ENCODE data around the gene ENAH.
"Not testable (repeated sequence)": the region's sequence is repeated elsewhere in the genome, so short reads cannot be mapped to it uniquely, and the experiment has no call there.

ENAH gene

DNA sequence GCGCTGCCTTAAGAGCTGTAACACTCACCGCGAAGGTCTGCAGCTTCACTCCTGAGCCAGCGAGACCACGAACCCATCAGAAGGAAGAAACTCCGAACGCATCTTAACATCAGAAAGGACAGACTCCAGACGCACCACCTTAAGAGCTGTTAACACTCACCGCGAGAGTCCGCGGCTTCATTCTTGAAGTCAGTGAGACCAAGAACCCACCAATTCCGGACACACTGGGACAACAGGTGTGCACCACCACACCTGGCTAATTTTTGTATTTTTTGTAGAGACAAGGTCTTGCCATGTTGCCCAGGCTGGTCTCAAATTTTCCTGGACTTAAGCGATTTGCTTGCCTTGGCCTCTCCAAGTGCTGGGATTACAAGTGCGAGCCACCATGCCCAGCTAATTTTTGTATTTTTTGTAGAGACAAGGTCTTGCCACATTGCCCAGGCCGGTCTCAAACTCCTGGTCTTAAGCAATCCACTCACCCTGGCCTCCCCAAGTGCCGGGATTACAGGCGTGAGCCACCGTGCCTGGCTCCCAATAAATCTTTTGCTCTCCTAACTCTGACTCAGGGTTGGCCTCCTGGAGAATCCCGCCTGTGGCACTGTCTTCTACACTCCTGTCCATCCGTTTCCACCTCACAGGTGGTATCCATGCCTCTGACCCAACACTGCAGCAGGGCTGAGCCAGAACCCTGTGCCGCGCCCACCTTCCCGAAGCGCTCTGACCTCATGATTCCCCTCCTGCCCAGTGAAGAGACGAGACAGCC, 179.1 kb downstream of the ENAH start:
- DNase-seq: peak; percentile 31
- not testable (repeated sequence) for H3K36me3 Mint-ChIP-seq (ENCODE audit: low read depth); H3K9me3 Mint-ChIP-seq; H3K4me3 Mint-ChIP-seq; H3K27me3 Mint-ChIP-seq
- H3K27ac Mint-ChIP-seq: peak overlapping the region; percentile 30
- H3K4me1 Mint-ChIP-seq (ENCODE audit: low read depth): peaks cover 47% of the 10 kb centered on the region

DNA sequence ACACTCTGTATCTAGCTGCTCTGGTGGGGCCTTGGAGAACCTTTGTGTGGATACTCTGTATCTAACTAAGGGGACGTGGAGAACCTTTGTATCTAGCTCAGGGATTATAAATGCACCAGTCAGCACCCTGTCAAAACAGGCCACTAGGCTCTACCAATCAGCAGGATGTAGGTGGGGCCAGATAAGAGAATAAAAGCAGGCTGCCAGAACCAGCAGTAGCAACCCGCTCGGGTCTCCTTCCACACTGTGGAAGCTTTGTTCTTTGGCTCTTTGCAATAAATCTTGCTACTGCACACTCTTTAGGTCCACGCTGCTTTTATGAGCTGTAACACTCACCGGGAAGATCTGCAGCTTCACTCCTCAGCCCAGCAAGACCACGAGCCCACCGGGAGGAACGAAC, 179.7 kb downstream of the ENAH start:
- H3K9me3 Mint-ChIP-seq; H3K27me3 Mint-ChIP-seq; H3K36me3 Mint-ChIP-seq (ENCODE audit: low read depth); H3K4me3 Mint-ChIP-seq: not testable (repeated sequence)
- Mint-ChIP-seq H3K4me1 (ENCODE audit: low read depth) (peaks cover 52% of the 10 kb centered on the region), H3K27ac (peak overlapping the region; percentile 30)
- peak; percentile 31 for DNase-seq

DNA sequence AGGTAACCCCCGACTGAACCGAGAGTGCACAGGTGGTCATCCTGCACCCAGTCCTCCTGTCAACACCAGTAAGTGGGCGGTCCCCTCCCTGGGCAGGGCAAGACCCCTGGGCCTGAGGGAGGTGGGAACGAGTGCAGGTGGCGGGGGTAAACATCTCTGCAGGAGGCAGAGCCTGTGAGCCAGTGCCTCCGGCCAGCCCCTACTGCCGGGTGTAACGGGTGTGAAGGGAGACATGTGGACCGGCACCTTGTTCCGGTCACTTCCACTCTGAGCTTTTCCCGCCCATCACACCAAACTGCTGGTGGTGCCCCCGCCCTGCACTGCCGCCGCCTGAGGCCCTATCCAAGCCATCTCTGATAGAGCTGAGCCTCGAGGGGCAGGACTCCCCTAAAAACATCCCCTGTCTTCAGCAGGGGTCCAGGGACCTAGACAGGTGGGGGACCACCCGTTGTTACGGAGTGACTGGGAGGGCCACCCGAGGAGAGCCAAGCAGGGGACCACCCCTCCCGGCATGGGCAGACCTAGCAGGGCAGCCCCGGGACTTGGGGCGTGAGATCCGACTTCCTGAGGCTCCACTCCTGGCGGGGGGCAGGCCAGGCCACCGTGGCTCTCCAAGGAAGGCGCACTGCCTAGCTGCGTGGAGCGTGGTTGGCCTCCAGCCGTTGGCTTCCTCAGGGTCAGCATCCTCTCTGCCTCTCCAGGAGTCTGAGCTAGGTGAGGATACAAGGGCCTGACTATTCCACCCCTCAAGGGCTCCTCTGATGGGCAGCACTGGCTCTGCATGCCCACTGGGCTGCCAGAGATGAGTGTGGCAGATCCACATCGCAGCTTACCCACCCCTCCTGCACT, 181.2 kb downstream of the ENAH start:
- Mint-ChIP-seq H3K4me3 (no peak overlapping the region), H3K36me3 (ENCODE audit: low read depth) (peaks cover 3% of the 10 kb centered on the region), H3K9me3 (no peaks in the 10 kb centered on the region), H3K27me3 (no peaks in the 10 kb centered on the region), H3K27ac (no peak overlapping the region), H3K4me1 (ENCODE audit: low read depth) (peaks cover 46% of the 10 kb centered on the region)
- no peak for DNase-seq

DNA sequence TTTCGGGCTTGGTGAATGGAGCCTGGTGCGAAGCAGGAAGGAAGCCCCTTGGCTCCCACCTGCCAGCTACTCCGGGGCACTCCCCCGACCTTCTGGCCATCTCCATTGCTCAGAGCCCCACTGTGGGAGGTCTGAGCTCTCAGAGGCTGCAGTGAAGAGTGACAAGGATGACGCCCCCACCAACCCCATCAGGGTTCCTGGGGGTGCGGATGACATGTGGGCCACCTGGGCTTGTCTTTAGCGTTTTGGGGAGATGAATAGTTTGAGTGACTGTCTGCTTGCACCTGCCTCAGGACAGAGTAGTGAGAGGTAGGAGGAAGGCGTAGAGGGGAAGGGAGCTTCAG, 181.8 kb downstream of the ENAH start:
- Mint-ChIP-seq H3K9me3 (no peaks in the 10 kb centered on the region), H3K27ac (no peak overlapping the region), H3K4me1 (ENCODE audit: low read depth) (peaks cover 45% of the 10 kb centered on the region), H3K4me3 (no peak overlapping the region), H3K36me3 (ENCODE audit: low read depth) (peaks cover 3% of the 10 kb centered on the region), H3K27me3 (no peaks in the 10 kb centered on the region)
- DNase-seq: no peak

DNA sequence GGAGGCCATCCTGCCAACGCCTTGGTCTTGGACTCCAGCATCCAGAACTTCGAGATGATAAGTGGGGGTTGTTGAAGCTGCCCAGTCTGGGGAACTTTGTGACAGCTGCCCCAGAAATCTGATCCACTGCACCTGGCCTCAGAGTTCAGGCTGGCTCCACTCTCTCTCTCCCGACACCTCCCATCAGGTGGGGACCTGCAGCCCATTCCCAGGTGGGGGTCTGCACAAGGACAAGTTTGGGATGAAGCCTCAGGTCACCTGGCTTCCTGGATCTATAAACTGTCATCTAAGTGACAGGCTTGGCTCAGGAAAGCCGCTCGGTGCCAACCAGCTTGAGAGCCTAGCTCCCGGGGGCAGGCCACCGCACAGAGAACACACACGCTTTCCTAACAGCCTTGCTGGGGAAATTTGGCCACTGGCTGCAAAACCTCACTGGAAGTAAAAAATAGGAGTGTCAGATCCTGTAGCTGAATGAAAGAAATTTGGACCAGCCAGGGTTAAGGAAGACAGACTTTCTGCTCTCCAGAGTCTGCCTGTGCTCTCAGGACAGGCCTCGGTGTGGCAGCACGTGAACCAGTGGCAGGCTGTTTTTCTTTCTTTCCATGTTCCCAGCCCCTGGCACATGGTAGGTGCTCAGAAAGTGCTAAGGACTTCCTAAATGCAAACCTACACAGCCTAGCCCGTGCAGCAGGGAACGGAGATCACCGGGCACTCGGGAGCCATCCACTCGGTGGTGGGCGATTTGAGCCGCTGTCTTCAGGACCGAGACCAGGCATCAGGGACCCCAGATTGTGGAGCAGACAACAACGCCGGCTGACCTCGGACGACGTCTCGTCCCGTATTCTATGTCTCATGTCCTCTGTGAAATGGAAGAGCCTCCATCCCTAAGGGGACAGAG, 182.5 kb downstream of the ENAH start:
- H3K4me1 Mint-ChIP-seq (ENCODE audit: low read depth): peaks cover 46% of the 10 kb centered on the region
- no peak overlapping the region for H3K4me3 Mint-ChIP-seq

DNA sequence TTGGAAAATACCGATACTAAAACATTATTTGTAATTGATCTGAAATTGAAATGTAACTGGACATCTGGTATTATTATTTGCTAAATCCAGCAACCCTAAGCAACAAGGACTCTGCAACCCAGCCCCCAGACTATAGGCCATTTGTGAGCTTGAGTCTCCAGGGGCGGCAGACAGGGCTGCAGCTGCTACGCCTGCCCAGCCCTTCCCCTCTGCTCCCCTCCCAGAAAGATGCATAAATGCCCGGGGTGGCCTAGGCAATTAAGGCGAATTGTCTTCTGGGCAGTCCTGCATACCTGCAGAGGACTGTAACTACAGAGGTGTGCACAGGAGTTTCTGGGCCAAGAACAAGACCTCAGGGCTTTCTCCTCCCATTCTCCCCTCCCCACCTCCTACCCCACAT, 183.9 kb downstream of the ENAH start:
- Mint-ChIP-seq H3K27me3 (no peaks in the 10 kb centered on the region), H3K27ac (peak overlapping the region; percentile 98), H3K36me3 (ENCODE audit: low read depth) (peaks cover 3% of the 10 kb centered on the region), H3K4me3 (peak overlapping the region; percentile 91), H3K9me3 (no peaks in the 10 kb centered on the region), H3K4me1 (ENCODE audit: low read depth) (peaks cover 37% of the 10 kb centered on the region)
- DNase-seq: no peak

More for the DNA sequence above, 182.5 kb downstream of the ENAH start:
- Mint-ChIP-seq H3K27ac (no peak overlapping the region), H3K9me3 (no peaks in the 10 kb centered on the region), H3K27me3 (no peaks in the 10 kb centered on the region), H3K36me3 (ENCODE audit: low read depth) (peaks cover 3% of the 10 kb centered on the region)
- no peak for DNase-seq

DNA sequence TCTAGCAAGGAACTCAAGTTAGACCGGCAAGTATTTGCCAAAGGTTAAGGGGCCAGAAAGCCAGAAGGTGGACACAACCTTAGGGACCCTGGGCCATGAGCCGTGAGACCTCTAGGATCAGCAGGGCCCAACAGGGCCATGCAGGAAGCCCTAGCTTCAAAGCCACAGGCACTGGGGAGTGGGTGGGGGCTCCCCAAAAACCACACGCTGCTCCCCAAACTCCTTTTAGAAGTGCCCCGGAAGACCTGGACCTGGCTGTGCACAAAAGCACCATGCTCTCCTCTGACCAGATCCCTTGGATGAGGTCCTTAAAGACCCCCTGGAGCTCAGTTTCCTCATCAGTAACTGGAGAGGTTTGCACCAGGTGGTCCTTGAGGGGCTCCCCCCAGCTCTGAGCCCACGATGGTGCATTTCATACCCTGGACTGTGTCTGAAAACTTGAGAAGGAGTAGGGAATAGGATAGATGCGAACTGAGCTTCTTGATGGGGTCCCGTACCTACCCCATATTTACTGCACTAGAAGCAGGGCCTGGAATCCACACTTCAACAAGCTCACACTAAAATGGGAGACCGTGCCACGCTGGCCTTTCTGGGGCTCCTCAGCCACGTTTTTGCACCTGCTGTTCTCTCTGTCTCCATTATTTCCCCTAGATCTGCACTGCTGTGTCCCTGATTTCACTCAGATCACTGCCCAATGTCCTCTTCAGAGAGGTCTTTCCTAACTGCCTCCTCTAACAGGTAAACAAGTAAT, 184.5 kb downstream of the ENAH start:
- H3K27ac Mint-ChIP-seq: peak overlapping the region; percentile 98
- H3K4me1 Mint-ChIP-seq (ENCODE audit: low read depth): peaks cover 38% of the 10 kb centered on the region
- H3K4me3 Mint-ChIP-seq: peak overlapping the region; percentile 91
- no peaks in the 10 kb centered on the region for H3K27me3 Mint-ChIP-seq
- peaks cover 3% of the 10 kb centered on the region for H3K36me3 Mint-ChIP-seq (ENCODE audit: low read depth)
- H3K9me3 Mint-ChIP-seq: no peaks in the 10 kb centered on the region
- DNase-seq: peak; percentile 62

DNA sequence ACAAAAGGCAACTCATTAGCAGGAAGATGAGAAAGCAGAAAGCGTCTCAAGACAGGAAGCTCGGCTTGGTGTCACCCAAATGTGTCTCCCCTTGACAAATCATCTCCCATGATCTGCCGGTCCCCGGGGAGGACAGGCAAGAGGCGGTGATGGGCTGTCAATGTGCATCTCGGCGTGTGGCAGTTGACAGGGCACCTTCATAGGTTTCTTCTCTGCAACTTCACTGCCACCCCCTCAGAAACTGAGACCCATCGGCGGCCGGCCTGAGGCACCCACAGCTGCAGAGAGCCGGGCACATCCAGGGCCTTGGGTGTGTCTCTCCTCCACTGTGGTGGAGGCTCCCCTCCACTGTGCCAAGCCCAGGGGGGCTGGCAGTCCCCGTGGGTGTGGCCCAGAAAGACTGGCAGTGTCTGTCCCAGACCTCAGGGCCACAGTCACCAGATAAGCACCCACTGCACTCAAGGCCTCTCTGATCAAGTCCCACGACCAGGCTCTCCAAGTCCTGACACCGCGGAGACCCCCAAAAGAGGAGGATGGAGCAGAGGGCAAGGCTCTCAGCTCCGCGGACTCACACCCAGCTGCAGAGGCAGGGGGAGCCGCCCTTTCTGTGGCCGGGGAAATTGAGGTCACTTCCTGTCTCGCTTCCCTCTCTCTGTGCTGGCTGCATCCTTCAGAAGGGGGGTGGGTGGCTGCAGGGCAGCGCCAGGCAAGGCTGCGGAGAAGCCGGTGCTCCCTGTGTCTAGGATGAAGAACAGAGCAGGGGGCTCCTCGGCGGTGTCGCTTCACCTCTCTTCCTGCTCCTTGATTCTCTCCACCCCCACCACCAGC, 185.5 kb downstream of the ENAH start:
- Mint-ChIP-seq H3K27me3 (no peaks in the 10 kb centered on the region), H3K4me1 (ENCODE audit: low read depth) (peaks cover 36% of the 10 kb centered on the region), H3K4me3 (peak overlapping the region; percentile 91), H3K36me3 (ENCODE audit: low read depth) (peaks cover 3% of the 10 kb centered on the region), H3K9me3 (no peaks in the 10 kb centered on the region), H3K27ac (peak overlapping the region; percentile 98)
- peak; percentile 87 for DNase-seq

DNA sequence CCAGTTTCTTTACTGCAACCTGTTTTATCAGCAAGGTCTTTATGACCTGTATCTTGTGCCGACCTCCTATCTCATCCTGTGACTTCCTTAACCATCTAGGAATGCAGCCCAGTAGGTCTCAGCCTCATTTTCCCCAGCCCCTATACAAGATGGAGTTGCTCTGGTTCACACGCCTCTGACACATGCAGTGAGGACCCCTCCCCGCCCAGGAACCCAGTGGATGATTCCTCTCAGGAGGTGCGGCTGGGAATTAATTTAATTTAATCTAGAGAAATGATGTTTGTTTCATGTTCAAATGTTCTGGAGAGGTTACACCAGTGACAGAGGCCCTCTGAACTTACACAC, 186.1 kb downstream of the ENAH start:
- peaks cover 3% of the 10 kb centered on the region for H3K36me3 Mint-ChIP-seq (ENCODE audit: low read depth)
- H3K4me1 Mint-ChIP-seq (ENCODE audit: low read depth): peaks cover 36% of the 10 kb centered on the region
- no peaks in the 10 kb centered on the region for H3K27me3 Mint-ChIP-seq
- H3K27ac Mint-ChIP-seq: peak overlapping the region; percentile 98
- peak overlapping the region; percentile 91 for H3K4me3 Mint-ChIP-seq
- DNase-seq: no peak
- H3K9me3 Mint-ChIP-seq: no peaks in the 10 kb centered on the region

DNA sequence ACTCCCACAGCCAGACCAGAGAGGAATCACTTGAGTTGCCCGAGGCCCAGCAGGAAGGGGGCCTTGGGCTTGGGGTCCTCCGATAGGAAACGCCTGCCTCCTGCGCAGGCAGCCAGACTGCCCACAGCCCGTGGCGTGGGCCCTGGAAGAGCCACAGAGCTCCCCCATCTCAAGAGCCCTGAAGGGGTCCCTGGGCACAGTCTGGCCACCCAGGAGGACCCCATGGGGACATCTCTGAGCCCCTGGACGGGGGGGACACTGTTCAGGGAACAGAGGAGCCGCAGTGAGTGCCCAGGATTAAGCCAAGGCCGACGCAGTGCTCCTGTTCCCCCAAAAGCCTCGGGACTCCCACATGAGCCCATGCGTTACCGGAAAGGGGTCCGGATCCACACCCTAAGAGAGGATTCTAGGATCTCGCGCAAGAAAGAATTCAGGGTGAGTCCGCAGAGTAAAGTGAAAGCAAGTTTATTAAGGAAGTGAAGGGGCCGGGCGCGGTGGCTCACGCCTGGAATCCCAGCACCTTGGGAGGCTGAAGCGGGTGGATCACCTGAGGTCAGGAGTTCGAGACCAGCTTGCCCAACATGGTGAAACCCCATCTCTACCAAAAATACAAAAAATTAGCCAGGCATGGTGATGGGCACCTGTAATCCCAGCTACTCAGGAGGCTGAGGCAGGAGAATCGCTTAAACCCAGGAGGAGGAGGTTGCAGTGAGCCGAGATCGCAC, 187.0 kb downstream of the ENAH start:
- Mint-ChIP-seq H3K36me3 (ENCODE audit: low read depth) (peaks cover 3% of the 10 kb centered on the region), H3K4me3 (no peak overlapping the region), H3K9me3 (no peaks in the 10 kb centered on the region), H3K4me1 (ENCODE audit: low read depth) (peaks cover 42% of the 10 kb centered on the region), H3K27me3 (no peaks in the 10 kb centered on the region), H3K27ac (peak overlapping the region; percentile 98)
- DNase-seq: no peak

DNA sequence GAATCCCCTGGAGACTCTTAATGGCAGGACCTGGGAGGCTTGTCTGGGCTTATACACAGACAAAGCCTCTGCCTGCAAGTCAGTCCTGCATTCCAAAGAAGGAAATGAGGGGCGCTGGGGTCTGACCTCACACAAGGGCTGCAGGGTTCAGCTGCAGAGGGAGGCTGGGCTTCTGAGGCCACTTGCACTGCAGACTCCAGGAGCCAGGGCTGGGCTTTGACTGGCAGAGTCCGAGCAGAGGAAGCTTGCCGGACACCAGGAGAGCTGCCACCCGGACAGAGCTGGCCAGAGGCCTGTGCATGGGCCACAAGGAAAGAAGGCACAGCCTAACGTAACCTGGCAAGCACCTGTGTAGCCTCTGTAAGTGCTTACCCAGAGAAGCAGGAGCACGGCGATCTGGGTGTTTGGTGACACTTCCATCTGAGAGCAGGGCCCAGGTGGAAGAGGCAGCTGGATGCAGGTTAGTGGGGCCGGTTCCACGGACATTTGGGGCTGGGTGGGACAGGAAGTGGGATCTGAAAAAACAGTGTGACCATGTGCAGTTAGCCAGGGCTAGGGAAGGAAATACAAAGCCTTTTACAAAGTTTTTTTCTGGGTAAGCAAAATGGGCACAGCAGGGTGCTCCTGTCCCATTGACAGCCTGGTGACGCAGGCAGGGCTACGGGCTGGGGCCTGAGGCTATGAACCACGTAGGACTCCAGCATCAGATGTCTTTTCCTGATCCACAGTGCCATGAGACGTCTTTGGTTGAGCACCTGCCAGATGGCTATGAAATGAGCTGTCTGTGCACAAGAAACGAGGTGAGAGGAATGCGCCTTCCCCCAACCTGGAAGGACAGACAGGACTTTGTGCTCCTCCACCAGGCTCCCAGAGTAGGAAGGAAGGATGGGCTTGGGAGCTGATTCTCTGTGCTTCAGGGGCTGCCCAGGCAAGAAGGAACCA, 187.8 kb downstream of the ENAH start:
- H3K27ac Mint-ChIP-seq: peak overlapping the region; percentile 81
- no peaks in the 10 kb centered on the region for H3K9me3 Mint-ChIP-seq
- no peaks in the 10 kb centered on the region for H3K27me3 Mint-ChIP-seq
- H3K4me1 Mint-ChIP-seq (ENCODE audit: low read depth): peaks cover 51% of the 10 kb centered on the region
- DNase-seq: peak; percentile 29
- no peak overlapping the region for H3K4me3 Mint-ChIP-seq
- H3K36me3 Mint-ChIP-seq (ENCODE audit: low read depth): peaks cover 3% of the 10 kb centered on the region
